RWPE2 (cell line): ENCODE results near the gene PTPN20.

Experiments used
- ATAC-seq: fragments of 200-7000 bp; cut with Tn5 transposase; 3 replicates; pipeline ENCODE4 v1.9.1; 2021; ENCODE audit warnings: low read depth
- DNase-seq: peaks from one replicate; pipeline ENCODE4 v3.0.0-alpha.2; 2020; ENCODE audit warnings: low spot score
- H3K27ac ChIP-seq: fragments of 450-650 bp; 2 replicates; pipeline ENCODE4 v1.5.1; 2017; ENCODE audit warnings: mild to moderate bottlenecking; ENCODE audit not compliant: poor library complexity, severe bottlenecking
- H3K27me3 ChIP-seq: fragments of 250-450 bp; sonication (Bioruptor Pico); 2 replicates; pipeline ENCODE4 v1.5.1; 2021; ENCODE audit warnings: mild to moderate bottlenecking, moderate library complexity; ENCODE audit not compliant: insufficient read depth, poor library complexity, severe bottlenecking
- H3K36me3 ChIP-seq: fragments of 250-450 bp; sonication (Bioruptor Pico); 2 replicates; pipeline ENCODE4 v1.5.1; 2020; ENCODE audit warnings: low read depth, mild to moderate bottlenecking, moderate library complexity
- H3K4me1 ChIP-seq: fragments of 250-450 bp; sonication (Bioruptor Pico); 2 replicates; pipeline ENCODE4 v1.5.1; 2021; ENCODE audit warnings: mild to moderate bottlenecking, moderate library complexity; ENCODE audit not compliant: insufficient read depth, poor library complexity, severe bottlenecking
- H3K4me3 ChIP-seq: fragments of 250-450 bp; sonication (Bioruptor Pico); 2 replicates; pipeline ENCODE4 v1.5.1; 2021; ENCODE audit warnings: mild to moderate bottlenecking, moderate library complexity; ENCODE audit not compliant: severe bottlenecking
- H3K9me3 ChIP-seq: fragments of 250-450 bp; sonication (Bioruptor Pico); 2 replicates; pipeline ENCODE4 v1.5.1; 2021; ENCODE audit warnings: mild to moderate bottlenecking, moderate library complexity; ENCODE audit not compliant: severe bottlenecking
- TF ChIP-seq, protein P1 (sequence below): fragments of 450-650 bp; IDR thresholded peaks from one replicate; pipeline ENCODE4 v1.5.1; 2017; ENCODE audit warnings: mild to moderate bottlenecking, moderate library complexity; ENCODE audit not compliant: poor library complexity, severe bottlenecking

Gene PTPN20

DNA sequence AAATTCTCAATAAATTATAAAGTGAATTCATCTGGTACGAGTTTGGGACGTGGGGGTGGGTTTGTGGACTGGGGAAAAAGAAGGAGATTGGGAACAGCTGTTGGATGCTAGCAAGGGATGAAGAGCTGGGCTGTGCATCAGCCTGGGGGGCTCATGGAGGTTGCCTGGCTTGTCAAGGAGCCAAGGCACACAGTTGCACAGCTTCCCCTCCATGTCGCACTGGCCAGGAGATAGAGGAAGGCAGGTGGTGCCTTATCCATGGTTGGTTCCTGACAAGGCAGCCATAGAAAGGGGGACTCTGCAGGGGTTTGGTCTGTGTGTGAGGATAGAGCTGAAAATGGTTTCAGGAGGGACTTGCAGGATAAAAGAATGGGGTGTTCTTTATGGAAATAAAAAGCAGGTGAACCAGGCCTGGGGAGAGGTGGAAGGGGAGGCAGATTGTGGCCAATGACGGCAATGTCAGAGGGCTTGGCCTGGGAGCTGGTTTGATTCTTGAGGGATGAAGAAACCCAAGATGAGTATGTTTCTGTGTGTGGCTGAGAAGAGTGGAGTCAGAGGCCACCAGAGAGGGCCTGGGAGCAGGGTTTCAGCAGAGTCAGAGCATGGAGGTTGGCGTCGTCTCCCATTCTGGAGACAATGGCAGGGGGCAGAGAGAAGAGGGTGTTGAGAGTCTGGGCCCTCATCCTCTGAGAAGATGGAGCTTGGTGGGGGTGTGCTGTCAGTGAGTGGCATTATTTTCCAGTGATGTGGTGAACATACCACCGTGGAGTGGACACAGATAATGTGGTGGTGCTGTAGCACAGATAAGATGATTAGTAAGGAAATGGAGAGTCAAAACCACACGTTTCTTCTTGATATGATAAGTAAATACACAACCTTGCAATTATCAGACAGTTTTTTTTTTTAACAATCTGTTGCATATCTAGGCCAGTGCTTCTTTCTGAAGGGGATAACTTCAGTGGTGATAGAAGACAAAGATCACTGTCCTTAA lies 108.2 kb downstream of the PTPN20 start:
- TF ChIP-seq, protein P1, sequence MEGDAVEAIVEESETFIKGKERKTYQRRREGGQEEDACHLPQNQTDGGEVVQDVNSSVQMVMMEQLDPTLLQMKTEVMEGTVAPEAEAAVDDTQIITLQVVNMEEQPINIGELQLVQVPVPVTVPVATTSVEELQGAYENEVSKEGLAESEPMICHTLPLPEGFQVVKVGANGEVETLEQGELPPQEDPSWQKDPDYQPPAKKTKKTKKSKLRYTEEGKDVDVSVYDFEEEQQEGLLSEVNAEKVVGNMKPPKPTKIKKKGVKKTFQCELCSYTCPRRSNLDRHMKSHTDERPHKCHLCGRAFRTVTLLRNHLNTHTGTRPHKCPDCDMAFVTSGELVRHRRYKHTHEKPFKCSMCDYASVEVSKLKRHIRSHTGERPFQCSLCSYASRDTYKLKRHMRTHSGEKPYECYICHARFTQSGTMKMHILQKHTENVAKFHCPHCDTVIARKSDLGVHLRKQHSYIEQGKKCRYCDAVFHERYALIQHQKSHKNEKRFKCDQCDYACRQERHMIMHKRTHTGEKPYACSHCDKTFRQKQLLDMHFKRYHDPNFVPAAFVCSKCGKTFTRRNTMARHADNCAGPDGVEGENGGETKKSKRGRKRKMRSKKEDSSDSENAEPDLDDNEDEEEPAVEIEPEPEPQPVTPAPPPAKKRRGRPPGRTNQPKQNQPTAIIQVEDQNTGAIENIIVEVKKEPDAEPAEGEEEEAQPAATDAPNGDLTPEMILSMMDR, result no peak
- H3K27me3 ChIP-seq, result no peaks in the 10 kb centered on the region
- no peaks in the 10 kb centered on the region for H3K9me3 ChIP-seq
- DNase-seq (no peak), ATAC-seq (no peak)
- H3K4me1 ChIP-seq, result no peaks in the 10 kb centered on the region
- H3K27ac ChIP-seq, result no peak overlapping the region
- H3K4me3 ChIP-seq, result no peak overlapping the region
- H3K36me3 ChIP-seq, result no peaks in the 10 kb centered on the region

DNA sequence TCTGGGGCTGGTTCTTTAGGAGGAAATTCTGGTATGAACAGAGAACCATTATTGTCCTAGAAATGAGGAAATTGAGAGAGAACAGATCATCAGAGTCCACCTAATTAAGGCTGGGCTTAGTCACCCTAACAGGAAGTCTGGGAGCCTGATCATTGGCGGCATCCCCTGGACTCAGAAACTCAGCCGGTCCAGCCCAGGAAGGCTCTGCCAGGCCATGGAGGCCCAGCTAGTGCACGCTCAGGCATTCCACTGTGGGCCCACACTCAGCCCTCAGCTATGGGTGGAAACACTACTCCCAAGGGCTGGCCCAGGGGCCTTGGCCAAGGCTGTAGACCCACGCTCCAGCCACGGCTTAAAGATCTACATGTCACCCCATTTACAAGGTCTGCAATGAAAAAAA lies 109.2 kb downstream of the PTPN20 start:
- TF ChIP-seq, protein P1, result no peak
- H3K4me3 ChIP-seq, result no peak overlapping the region
- DNase-seq (no peak), ATAC-seq (peak; percentile 39; the same call in 2 of the 3 replicates)
- no peaks in the 10 kb centered on the region for H3K4me1 ChIP-seq
- H3K27ac ChIP-seq, result no peak overlapping the region
- no peaks in the 10 kb centered on the region for H3K36me3 ChIP-seq
- H3K27me3 ChIP-seq, result no peaks in the 10 kb centered on the region
- H3K9me3 ChIP-seq, result no peaks in the 10 kb centered on the region

DNA sequence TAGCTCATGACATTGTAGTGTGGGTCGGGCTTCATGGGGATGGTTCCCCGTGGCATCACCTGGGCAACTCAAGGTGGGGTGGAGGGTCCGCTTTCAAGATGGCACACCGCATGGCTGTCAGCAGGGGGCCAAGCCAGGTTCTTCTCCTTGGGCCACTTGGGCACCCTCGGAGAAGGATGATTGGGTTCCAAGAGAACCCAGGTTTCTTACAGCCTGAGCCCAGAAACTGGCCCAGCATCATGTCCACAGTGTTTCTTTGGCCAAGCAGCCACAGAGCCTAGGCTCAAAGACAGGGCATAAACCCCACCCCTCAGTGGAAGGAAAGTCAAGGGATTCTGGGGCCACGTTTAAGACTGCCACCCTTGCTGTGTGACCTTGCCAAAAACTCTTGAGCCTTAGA lies 110.6 kb downstream of the PTPN20 start:
- TF ChIP-seq, protein P1, result no peak
- no peak overlapping the region for H3K4me3 ChIP-seq
- no peak for ATAC-seq
- no peaks in the 10 kb centered on the region for H3K9me3 ChIP-seq
- no peaks in the 10 kb centered on the region for H3K27me3 ChIP-seq
- H3K36me3 ChIP-seq, result no peaks in the 10 kb centered on the region
- H3K4me1 ChIP-seq, result no peaks in the 10 kb centered on the region
- H3K27ac ChIP-seq, result no peak overlapping the region
- DNase-seq, result no peak

DNA sequence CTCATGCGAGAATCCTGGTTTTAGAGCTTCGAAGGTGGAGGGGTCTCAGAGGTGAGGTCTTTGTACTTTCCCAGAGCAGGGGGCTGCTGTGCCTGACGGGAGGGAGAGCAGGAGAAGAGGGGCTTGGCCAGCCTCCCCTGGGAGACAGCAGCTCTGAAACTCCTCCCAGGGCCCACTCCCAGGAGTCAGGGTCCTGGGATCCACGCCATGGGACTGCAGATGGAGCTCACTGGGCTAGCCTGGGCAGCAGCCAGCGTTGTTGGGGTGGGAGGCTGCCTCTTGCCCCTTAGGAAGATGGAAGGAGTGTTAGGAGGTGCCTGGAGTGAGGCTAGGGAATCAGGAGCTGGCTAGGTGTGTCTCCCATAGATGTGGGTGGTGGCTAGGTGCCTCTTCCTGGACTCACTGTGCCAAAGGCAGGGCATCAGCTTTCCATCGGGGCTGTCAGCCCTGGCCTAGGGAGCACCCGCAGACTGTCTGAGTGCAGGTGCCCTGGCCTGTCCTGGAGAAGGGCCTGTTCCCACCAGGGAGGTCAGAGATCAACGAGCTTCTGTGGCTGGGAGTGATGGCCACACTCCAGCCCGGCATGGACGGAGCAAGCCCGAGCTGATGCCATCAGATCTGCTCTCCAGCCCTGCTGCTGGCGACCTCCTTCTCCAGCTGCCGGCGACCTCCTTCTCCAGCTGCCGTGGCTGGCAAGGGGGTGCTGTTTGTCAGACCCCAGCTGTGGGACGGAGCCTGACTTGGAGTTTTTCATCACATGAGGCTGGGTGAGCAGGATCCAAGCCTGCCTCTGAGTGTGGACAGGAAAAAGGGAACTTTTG lies 111.3 kb downstream of the PTPN20 start:
- TF ChIP-seq, protein P1, result no peak
- no peak overlapping the region for H3K4me3 ChIP-seq
- no peaks in the 10 kb centered on the region for H3K4me1 ChIP-seq
- no peak overlapping the region for H3K27ac ChIP-seq
- DNase-seq (no peak), ATAC-seq (no peak)
- no peaks in the 10 kb centered on the region for H3K27me3 ChIP-seq
- no peaks in the 10 kb centered on the region for H3K9me3 ChIP-seq
- H3K36me3 ChIP-seq, result no peaks in the 10 kb centered on the region
